GM12801 (cell line): Measurements from ENCODE around the gene TLX2.

ENCODE experiments used
- TF ChIP-seq, protein P1 (sequence below): IDR thresholded peaks from one replicate; pipeline ENCODE4 v1.5.1; 2011; ENCODE audit warnings: control low read depth; ENCODE audit not compliant: insufficient read length; ENCODE audit errors: extremely low read depth

Gene TLX2

GRCh38 chr2:74513605-74514367 is 464 bp upstream of the TLX2 start:
- TF ChIP-seq, protein P1, sequence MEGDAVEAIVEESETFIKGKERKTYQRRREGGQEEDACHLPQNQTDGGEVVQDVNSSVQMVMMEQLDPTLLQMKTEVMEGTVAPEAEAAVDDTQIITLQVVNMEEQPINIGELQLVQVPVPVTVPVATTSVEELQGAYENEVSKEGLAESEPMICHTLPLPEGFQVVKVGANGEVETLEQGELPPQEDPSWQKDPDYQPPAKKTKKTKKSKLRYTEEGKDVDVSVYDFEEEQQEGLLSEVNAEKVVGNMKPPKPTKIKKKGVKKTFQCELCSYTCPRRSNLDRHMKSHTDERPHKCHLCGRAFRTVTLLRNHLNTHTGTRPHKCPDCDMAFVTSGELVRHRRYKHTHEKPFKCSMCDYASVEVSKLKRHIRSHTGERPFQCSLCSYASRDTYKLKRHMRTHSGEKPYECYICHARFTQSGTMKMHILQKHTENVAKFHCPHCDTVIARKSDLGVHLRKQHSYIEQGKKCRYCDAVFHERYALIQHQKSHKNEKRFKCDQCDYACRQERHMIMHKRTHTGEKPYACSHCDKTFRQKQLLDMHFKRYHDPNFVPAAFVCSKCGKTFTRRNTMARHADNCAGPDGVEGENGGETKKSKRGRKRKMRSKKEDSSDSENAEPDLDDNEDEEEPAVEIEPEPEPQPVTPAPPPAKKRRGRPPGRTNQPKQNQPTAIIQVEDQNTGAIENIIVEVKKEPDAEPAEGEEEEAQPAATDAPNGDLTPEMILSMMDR, result no peak

- TF ChIP-seq, protein P1, result no peak
Observed at GRCh38 chr2:74515271-74515980, 1.2 kb downstream of the TLX2 start.

GRCh38 chr2:74515981-74516633 is 1.9 kb downstream of the TLX2 start:
- TF ChIP-seq, protein P1, result no peak

- TF ChIP-seq, protein P1, result no peak
Observed at GRCh38 chr2:74516650-74517049, 2.4 kb downstream of the TLX2 start.

DNA sequence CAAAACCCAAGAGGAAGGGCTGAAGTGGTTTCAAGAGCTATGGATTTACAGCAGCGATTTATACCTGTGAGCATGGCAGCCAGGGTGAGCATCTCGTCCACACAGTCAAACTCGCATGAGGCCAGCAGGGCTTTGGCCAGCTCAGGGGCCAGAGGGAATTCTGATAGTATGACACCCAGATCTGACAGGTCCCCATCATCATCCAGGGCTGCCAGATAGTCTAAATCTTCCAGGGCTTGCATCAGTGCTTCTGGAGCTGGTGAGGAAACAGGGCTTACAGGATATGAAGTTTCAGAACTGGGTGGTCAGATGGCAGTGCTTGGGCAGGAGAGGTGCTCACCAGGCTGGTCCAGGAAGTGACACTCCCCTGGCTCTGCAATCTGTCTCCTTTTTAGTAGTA is 8.3 kb downstream of the TLX2 start:
- TF ChIP-seq, protein P1, result no peak

DNA sequence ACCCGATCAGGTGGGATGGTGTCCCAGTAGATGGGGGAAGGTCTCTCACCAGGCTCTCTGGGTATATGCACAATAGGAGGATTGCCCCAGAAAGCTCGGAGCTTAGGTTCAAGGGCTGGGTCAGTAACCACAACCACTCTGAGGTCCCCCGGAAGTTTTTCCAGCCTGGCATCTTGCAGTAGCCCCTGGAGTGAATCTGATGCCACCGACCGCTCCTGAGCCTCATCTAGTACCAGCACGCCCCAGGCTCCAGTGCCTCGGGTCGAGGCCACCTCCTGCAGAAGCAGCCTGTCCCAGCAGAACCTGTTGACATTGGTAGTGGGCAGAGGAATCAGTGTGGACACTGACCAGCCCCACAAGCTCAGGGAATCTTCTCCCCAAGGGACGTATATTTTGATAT is 9.8 kb downstream of the TLX2 start:
- TF ChIP-seq, protein P1, result no peak

DNA sequence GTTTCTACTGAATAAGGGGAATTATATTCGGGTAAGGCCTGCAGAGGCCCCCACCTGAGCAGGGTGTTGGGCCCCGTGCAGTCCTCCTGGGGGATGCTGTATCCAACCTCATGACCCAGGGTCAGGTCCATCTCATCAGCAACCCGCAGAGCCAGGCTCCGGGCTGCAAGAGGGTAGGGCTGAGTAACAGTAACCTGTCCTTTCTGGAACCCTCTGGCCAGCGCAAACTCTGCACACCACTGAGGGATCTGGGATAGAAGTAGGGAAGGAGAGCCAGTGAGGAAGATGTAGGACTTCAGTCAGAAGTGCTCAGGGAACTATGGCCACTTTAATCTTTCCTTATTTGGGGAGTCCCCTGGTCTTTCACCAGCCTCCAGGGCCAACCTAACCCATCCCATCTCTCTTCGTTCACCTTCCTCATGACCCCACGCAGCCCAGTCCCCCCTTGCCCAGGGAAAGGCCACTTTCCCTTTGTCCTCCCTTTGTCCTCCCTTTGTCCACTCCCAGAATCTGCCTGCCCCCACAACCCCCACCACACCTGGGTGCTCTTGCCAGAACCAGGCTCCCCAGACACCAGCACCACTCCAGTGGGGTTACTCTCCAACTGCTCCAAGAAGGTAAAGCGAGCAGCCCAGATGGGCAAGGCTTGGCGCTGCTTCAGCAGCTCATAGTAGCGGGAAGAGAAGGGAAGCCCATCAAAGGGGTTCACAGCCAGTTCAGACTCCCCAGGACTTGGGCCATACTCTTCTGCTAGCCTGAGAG is 10.9 kb downstream of the TLX2 start:
- TF ChIP-seq, protein P1, result no peak
